ENCODE data around the gene AGO3.

The AGO3 gene

GRCh38 chr1:36098650-36099365 is 167.9 kb downstream of the AGO3 start:
- DNase-seq: no peak

DNA sequence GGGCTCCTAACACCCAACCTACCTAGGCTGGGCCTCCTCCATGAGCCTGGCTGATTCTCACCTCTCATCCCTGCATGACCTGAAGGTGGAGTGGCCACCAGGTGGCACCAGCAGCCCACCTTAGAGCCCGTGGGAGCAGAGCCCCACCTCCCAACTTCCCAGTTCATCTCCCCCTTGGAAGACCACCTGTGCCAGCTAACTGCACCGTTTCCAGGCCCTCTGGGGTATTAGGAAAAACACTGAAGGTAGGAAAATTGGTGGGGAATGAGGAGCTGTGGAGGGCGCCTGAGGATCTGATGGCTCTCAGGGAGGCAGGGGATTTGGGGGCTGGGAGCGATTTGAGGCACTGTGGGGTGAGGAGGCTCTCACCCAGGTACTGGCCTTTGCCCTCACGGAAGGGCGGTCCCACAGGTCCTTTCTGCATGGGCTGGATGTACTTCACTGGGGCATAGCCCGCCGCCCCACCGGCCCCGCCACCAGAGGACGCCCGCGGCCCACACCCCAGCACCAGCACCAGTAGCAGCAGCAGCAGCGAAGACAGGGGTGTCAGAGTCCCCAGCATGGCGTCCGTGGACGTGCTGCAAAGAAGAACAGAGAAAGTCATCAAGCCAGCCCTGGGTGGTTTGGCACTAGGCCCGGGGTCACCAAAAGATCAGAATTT is 168.9 kb downstream of the AGO3 start:
- DNase-seq: peak; percentile 92

DNA sequence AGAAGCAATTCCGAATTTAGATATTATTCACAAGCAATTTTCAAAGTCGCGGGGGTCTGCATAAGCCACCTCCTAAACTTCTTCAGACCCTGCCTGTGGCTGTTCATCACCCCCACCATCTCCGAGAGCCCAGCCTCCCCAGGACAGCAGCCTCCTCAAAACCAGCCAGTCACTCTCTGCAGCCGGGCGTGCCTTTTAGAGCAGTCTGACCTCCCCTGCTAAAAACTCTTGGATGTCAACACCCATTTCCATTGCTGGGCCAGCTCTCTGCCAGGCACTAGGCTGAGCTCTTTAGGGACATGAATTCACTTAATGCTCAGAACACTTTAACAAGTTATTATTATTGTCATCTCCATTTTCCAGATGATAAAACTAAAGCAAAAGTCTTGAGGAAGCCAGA is 169.5 kb downstream of the AGO3 start:
- DNase-seq: no peak

GRCh38 chr1:36101546-36101945 is 170.6 kb downstream of the AGO3 start:
- DNase-seq: no peak

DNA sequence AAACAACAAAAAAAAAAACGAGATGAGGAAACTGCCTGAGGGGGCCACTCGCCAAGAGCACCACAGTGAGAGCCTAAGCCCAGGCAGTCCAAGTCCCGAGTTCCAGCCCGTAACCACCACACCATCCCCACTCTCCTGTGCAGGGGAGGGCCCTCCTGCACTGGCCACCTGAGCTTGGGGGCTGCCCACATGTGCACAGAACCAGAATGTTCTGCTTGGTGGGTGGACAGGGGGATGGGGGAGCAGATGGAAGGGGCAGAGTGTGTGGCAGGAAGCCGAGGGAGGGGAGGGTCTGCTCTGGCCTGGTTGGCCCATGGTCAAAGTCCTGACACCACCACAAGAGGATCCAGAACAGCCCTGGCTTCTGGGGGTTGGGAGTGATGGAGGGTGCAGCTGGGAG is 175.4 kb downstream of the AGO3 start:
- no peak for DNase-seq

DNA sequence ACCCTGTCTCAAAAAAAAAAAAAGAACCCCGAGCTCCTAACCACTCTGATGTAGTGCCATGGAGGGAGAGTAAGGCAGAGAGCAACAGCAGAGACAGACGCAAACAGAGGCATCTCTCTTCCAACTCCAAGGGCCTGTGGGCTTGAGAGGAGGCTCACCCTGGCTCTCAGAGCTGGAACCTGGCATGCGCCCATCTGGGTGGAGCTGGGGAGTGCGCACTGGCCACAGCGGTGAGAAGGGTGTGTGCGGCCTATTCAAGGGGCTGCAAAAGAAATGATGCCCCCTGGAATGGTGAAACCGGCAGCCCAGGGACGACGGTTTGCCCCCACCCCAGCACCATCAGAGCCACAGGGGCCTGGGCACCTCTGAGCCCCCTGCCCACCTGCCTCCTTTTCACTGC is 176.5 kb downstream of the AGO3 start:
- no peak for DNase-seq

- no peak for DNase-seq
Measured at GRCh38 chr1:36108314-36108713, 177.4 kb downstream of the AGO3 start.

- DNase-seq: no peak
Measured at GRCh38 chr1:36109041-36109679, 178.3 kb downstream of the AGO3 start.

GRCh38 chr1:36111151-36111550 is 180.2 kb downstream of the AGO3 start:
- DNase-seq: no peak

DNA sequence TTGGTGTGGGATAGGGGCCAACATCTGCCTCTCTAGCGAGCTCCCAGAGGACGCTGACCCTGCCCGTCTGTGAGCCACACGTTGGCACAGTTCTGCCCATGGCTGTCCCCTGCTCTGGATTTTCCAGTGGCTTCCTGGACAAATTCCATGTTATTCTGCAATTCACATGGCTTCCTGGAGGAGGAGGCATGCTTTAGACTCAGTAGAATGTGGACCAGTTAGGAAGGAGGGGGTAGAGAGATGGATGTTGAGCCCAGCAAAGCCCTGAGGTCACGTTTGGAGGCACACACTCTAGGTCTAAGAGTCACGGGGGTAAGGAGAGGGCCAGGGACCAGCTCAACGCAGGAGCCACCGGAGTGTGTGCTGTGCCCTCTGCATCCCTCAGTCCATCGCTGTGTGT is 181.9 kb downstream of the AGO3 start:
- no peak for DNase-seq

- DNase-seq: no peak
Measured at GRCh38 chr1:36114371-36114770, 183.5 kb downstream of the AGO3 start.

- peak; percentile 11 for DNase-seq
Measured at GRCh38 chr1:36115200-36115669, 184.3 kb downstream of the AGO3 start.

DNA sequence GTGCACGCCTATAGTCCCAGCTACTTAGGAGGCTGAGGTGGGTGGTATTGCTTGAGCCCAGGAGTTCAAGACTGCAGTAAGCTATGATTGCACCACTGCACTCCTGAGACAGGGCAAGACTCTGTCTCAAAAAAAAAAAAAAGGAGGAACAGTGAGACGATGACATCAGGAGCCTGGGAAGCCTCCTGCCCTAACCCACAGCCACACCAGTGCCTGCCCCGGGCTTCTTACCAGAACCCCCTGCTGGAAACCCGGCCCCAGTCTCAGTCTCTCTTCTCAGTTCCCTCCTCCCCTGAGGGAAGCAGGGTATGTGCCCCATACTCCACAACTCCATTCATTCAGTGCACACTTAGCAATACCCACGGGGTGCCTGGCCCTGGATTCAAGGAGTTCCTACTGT is 185.0 kb downstream of the AGO3 start:
- no peak for DNase-seq

DNA sequence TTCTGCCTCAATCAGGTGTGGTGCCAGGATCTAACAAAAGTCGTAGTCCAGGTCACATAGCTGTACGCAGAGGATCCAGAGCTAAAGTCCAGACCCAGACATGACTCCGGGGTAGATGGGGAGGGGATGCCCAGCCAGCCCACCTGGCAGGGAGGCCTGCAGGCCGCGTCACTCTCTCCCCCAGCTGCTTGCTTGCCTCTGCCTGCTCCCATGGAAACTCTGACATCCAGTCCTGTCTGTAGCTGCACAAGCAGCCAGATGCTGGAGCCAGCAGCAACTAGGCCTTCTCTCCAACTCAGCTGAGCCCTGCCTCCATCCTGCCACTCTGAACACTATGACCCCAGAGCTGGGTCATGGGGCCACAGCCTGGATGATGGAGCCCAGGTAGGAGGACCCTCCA is 186.0 kb downstream of the AGO3 start:
- DNase-seq: no peak

GRCh38 chr1:36118447-36119204 is 187.7 kb downstream of the AGO3 start:
- peak; percentile 76 for DNase-seq

- DNase-seq: no peak
Measured at GRCh38 chr1:36119456-36119855, 188.6 kb downstream of the AGO3 start.
